ENCODE results near the gene RNF182.

RNF182 gene

GRCh38 chr6:14023855-14024254, 99.1 kb downstream of the RNF182 start:
- H3K4me3 ChIP-seq (ENCODE audit: low read depth, low read length) = no peak overlapping the region
- TF ChIP-seq CTCF (IDR thresholded peaks at IDR 0.05; ENCODE audit: low read depth, low read length, missing control alignments) = no peak
- no peak for DNase-seq (ENCODE audit: low read depth)
- in situ Hi-C loops (cut with HindIII; ENCODE audit: low sequenced_read_pairs) = no loop called here

GRCh38 chr6:14025160-14025559, 100.4 kb downstream of the RNF182 start:
- no peak overlapping the region for H3K4me3 ChIP-seq (ENCODE audit: low read depth, low read length)
- DNase-seq (ENCODE audit: low read depth) = no peak
- TF ChIP-seq CTCF (IDR thresholded peaks at IDR 0.05; ENCODE audit: low read depth, low read length, missing control alignments) = no peak
- in situ Hi-C loops (cut with HindIII; ENCODE audit: low sequenced_read_pairs) = no loop called here

GRCh38 chr6:14026831-14027539, 102.2 kb downstream of the RNF182 start:
- TF ChIP-seq CTCF (IDR thresholded peaks at IDR 0.05; ENCODE audit: low read depth, low read length, missing control alignments) = no peak
- in situ Hi-C loops (cut with HindIII; ENCODE audit: low sequenced_read_pairs) = no loop called here
- H3K4me3 ChIP-seq (ENCODE audit: low read depth, low read length) = no peak overlapping the region
- DNase-seq (ENCODE audit: low read depth) = no peak

DNA sequence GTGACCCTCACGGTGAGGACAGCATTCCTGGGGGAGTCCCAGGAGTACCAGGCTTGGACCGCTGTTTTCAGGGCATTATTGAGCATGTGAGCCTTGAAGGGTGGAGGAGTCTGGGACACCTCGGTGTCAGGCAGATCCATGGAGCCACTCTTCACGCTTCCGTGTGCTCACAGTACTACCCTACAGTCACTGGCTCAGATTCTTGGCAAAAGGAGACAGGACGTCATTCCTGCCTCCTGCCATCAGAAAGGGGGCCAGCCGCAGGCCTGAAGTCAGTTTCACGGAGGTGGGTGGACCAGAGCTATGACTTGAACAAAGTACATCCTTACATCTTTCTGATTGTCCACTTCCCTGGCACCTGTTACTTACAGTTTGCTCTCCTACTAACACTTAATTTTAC, 103.9 kb downstream of the RNF182 start:
- no peak for TF ChIP-seq CTCF (IDR thresholded peaks at IDR 0.05; ENCODE audit: low read depth, low read length, missing control alignments)
- H3K4me3 ChIP-seq (ENCODE audit: low read depth, low read length) = no peak overlapping the region
- in situ Hi-C loops (cut with HindIII; ENCODE audit: low sequenced_read_pairs) = no loop called here
- DNase-seq (ENCODE audit: low read depth) = no peak

GRCh38 chr6:14029605-14030004, 104.9 kb downstream of the RNF182 start:
- in situ Hi-C loops (cut with HindIII; ENCODE audit: low sequenced_read_pairs) = no loop called here
- DNase-seq (ENCODE audit: low read depth) = no peak
- no peak for TF ChIP-seq CTCF (IDR thresholded peaks at IDR 0.05; ENCODE audit: low read depth, low read length, missing control alignments)
- H3K4me3 ChIP-seq (ENCODE audit: low read depth, low read length) = no peak overlapping the region

Data from astrocyte of the cerebellum (primary cell).